Fibroblast of mammary gland (primary cell): Measurements from ENCODE around the gene QRFP.
A peak's percentile ranks its signal among the peaks of the same experiment; 100 is the strongest.

Experiments
- DNase-seq: peaks from one replicate; pipeline ENCODE4 v3.0.0-alpha.2; 2010; ENCODE audit warnings: low read depth
- H3K4me3 ChIP-seq: 2 replicates; pipeline ENCODE4 v1.5.1; 2011; ENCODE audit warnings: low read depth, mild to moderate bottlenecking, low read length, moderate library complexity; ENCODE audit not compliant: control insufficient read depth
- TF ChIP-seq, protein P1 (sequence below): conservative IDR thresholded peaks from 2 replicates; pipeline ENCODE4 v1.5.1; 2011; ENCODE audit warnings: low read depth, low read length, inconsistent platforms; ENCODE audit not compliant: control insufficient read depth, insufficient read depth

Gene QRFP

DNA sequence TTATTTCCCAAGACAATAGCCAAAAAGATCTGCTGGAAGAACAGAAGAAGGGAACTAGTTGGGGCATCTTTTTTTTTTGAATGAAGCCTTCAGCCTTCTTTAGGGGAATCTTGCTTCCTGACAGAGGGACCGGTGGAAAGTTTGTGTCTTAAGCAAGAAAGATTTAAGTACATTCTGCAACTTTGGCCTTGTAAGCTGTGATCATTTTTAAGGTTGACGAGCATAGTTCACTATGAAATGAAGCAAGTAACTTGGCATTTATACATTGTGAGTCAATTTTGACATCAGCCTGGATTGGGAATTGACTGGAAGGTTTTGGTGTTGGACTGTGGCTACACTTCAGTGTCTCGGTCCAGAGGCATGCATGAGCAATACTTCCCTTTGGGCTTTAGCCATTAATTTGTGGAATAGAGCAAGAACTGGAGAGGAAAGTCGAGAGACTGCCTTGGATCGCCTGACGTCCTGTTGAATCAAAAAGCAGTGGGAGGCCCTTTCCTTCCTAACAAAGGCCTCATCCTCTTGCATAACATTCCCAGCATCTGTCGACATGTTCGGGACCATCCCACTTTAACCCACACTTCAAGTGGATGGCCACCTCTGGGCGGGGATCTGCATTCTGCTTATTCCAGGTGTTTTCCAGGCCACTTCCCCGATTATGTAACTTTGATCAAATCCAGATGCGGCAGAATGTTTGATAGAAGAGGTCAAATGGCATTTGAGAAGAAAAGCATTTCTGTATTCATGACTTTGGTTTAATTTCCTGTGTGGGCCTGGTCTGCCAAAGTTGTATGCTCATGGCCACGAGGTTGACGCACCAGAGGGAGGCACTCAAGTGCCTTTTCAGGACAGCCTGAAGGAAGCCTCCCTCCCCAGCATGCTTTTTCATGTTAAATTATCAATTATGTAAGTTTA, 49.0 kb downstream of the QRFP start:
- H3K4me3 ChIP-seq = no peak overlapping the region
- DNase-seq = peak; percentile 100
- TF ChIP-seq, protein P1, sequence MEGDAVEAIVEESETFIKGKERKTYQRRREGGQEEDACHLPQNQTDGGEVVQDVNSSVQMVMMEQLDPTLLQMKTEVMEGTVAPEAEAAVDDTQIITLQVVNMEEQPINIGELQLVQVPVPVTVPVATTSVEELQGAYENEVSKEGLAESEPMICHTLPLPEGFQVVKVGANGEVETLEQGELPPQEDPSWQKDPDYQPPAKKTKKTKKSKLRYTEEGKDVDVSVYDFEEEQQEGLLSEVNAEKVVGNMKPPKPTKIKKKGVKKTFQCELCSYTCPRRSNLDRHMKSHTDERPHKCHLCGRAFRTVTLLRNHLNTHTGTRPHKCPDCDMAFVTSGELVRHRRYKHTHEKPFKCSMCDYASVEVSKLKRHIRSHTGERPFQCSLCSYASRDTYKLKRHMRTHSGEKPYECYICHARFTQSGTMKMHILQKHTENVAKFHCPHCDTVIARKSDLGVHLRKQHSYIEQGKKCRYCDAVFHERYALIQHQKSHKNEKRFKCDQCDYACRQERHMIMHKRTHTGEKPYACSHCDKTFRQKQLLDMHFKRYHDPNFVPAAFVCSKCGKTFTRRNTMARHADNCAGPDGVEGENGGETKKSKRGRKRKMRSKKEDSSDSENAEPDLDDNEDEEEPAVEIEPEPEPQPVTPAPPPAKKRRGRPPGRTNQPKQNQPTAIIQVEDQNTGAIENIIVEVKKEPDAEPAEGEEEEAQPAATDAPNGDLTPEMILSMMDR = peak; percentile 27

DNA sequence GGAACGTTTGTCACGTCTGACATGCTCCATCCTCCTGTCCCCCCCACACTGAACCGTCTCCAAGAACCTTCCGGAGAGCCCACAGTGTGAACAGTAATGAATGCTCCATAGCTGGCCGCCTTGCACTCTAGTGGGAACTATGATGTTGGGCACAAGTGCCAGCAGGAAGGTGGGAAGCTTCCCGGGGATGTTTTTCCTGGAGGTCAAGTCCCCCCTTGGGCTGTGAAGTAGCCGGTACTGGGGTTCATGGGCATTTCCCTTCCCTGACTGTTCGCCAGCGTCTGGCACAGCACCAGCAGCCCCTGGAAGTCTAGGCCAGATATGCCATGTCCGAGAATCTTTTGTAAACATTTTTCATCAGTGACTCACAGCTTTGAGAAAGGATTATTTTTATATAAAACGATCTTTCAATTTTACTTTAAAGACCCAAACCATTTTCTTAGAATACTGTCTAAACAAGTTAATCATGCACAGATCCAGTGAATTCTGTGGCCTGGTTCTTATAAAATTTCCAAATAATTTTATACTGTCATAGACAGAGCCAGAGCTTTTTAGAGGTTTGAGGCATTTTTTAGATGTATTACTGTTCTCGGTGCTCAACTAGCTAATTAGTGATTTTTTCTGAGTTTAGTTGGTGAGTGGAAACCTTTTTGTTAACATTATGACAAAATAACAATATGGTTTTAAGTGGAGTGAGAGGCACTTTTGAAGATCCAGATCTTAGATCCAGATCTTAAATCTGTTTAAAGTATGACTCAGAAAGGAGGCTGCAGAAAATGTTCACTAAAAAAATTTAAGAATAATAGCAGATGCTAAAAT, 49.9 kb downstream of the QRFP start:
- TF ChIP-seq, protein P1 = no peak
- H3K4me3 ChIP-seq = peak overlapping the region; percentile 21
- DNase-seq = peak; percentile 79

DNA sequence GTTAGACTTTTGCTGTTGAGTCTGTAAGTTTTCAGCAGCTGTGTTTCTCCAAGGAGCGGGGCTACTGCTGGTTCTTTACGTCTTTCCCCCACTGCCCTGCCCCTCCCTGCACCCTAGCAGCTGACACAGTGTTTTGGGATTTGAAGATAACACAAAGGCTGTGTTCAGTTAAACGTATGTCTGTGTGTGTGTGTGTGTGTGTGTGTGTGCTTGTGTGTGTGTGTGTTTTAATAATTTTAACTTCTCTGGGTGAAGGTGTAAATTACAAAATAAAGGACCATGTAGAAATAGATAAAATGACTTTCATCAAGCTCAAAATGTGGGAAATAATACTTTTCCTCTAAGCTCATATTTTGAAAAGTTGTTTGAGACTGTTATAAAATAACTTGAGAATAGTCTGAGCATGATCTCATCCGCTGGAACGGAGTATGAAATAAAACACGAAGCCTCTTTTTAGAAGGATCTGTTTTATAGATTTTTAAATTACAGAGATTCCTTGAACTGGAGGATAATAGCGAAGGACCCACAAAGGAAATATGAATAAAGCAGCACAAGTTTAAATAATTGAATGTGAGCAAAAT, 50.6 kb downstream of the QRFP start:
- DNase-seq = peak; percentile 88
- peak overlapping the region; percentile 21 for H3K4me3 ChIP-seq
- TF ChIP-seq, protein P1 = no peak

DNA sequence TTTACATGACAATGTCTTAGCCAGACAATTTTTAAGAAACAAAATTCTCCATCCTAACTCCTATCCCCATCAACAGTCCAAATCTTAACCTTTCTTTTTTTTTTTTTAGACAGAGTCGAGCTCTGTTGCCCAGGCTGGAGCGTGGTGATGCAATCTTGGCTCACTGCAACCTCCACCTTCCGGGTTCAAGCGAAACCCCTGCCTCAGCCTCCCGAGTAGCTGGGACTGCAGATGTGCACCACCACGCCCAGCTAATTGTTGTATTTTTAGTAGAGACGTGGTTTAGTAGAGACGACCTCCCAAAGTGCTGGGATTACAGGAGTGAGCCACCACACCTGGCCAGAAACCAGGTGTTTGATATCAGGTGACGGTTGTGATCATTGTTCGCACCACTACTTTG, 51.4 kb downstream of the QRFP start:
- H3K4me3 ChIP-seq = peak overlapping the region; percentile 8
- DNase-seq = no peak

DNA sequence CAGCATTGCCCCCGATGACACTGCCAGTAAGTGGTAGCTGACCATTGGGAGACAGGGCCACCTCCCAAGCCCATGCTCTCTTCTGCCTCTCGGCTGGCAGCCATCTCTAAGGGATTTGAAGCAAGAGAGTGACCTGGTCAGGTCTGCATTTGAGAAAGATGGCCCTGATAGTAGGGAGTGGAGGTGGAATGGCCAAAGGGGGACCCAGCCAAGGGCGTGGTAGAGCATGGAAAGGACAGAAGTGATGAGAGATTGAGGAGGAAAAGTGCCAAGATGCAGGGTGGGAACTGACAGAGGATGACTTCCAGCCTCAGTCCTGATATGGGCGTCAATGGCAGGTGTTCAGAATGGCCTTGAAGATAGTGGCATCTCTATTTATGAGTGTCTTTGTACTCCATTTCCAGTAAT, 52.6 kb downstream of the QRFP start:
- no peak overlapping the region for H3K4me3 ChIP-seq
- TF ChIP-seq, protein P1 = no peak
- DNase-seq = no peak

More for the DNA sequence above, 51.4 kb downstream of the QRFP start:
- TF ChIP-seq, protein P1 = no peak

DNA sequence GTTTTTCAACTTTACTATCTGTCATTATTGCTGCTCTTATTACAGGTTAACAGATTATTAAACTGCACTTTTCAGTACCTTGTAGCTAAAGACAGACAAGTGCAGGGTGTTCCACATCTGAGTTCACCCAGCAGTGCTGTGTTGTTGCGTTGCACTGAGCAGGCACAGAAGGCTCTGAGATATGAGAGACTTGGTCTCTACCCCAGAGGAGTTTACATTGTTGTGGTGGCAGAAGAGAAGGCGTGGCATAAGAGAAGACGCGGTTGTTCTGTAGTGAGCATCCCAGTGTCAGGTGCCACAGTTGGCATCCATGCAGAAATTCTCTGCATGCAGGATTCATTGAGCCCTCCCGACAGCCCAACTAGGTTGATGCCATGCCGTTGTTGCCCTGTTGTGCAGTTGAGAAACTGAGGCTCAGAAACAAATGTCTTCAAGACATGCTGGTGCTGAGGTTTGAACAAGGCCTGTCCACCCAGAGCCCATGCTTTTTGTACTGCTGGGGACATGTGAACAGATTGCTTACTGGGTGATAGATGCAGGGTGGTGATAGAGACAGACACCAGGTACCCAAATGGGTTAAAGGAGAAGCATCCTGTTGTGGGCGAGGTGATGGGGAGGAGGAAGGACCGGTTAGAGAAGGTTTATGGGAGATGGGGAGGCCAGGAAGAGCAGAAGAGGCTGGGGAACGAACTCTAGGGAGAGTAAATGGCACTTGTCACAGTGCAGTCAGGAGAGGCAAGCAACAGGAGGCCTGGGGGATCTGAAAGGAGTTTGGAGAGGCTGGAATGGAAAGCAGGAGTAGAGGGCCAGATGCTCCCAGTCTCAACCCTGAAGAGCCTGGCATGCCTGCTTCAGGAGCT, 53.3 kb downstream of the QRFP start:
- no peak overlapping the region for H3K4me3 ChIP-seq
- TF ChIP-seq, protein P1 = no peak
- DNase-seq = no peak
